Endothelial cell (in vitro differentiated cells): ENCODE results near the gene NSDHL. TPM values are rescaled to one million over a fixed set of nuclear protein-coding genes. Genes with fewer than 3 reads are reported as not detected.
"Not testable (repeated sequence)": the region's sequence is repeated elsewhere in the genome, so short reads cannot be mapped to it uniquely, and the experiment has no call there.

Source experiments
- DNase-seq: peaks from one replicate; pipeline ENCODE4 v3.0.0; 2021; ENCODE audit warnings: low spot score
- H3K27ac Mint-ChIP-seq: one replicate; pipeline ENCODE4 v1.8.0; 2021; ENCODE audit warnings: mixed read lengths, inconsistent platforms; ENCODE audit not compliant: unreplicated experiment
- H3K27me3 Mint-ChIP-seq: one replicate; pipeline ENCODE4 v1.8.0; 2021; ENCODE audit warnings: mild to moderate bottlenecking, moderate library complexity, mixed read lengths, inconsistent platforms; ENCODE audit not compliant: unreplicated experiment
- H3K36me3 Mint-ChIP-seq: one replicate; pipeline ENCODE4 v1.8.0; 2021; ENCODE audit warnings: mild to moderate bottlenecking, low read depth, mixed read lengths, inconsistent platforms; ENCODE audit not compliant: unreplicated experiment
- H3K4me1 Mint-ChIP-seq: one replicate; pipeline ENCODE4 v1.8.0; 2021; ENCODE audit warnings: mild to moderate bottlenecking, mixed read lengths, inconsistent platforms; ENCODE audit not compliant: unreplicated experiment
- H3K4me3 Mint-ChIP-seq: one replicate; pipeline ENCODE4 v1.8.0; 2021; ENCODE audit warnings: mild to moderate bottlenecking, mixed read lengths, inconsistent platforms; ENCODE audit not compliant: unreplicated experiment
- H3K9me3 Mint-ChIP-seq: one replicate; pipeline ENCODE4 v1.8.0; 2021; ENCODE audit warnings: mixed read lengths, inconsistent platforms; ENCODE audit not compliant: unreplicated experiment
- CTCF ChIP-seq: fragments of 200-600 bp; sonication (generic); IDR thresholded peaks from one replicate; pipeline ENCODE4 v1.5.0; 2021; ENCODE audit warnings: antibody characterized with exemption; ENCODE audit not compliant: unreplicated experiment
- total RNA-seq: library from RNA; stranded (reverse); fragmentation: NEBNext Ultra II Directional; extraction: Animal tissue kit (Norgen Biotek cat#: 25700); gene quantifications from one replicate; pipeline ENCODE4 v1.2.1, GENCODE V29; 2021; ENCODE audit not compliant: unreplicated experiment

NSDHL gene
- total RNA-seq, 1 donor from 2014 or later, result 26.5 TPM

DNA sequence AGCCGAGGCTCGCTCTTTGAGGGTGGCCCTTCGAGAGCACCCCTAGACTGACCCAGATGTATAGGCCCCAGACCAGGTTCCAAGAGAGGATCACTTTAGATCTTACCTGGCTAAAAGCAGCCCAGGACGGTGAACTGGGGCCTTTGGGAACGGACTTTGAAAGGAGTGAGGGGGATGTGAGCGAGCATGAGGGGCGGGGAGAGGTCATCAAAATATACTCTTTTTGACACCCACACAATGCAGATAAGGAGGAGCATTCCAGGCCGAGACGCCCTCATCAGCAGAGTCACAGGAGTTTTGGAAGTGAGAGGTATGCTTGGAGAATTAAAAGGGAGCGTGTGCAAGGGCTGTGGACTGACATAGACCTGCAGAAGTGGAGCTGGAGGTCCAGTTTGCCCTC is 528 bp downstream of the NSDHL start:
- no peaks in the 10 kb centered on the region for H3K9me3 Mint-ChIP-seq
- no peak for DNase-seq
- no peak for TF ChIP-seq CTCF

GRCh38 chrX:152832520-152832919 is 1.7 kb downstream of the NSDHL start:
- no peak overlapping the region for H3K27ac Mint-ChIP-seq
- peak overlapping the region; percentile 90 for H3K4me3 Mint-ChIP-seq
- no peak for TF ChIP-seq CTCF
- H3K36me3 Mint-ChIP-seq, result peaks cover 6% of the 10 kb centered on the region
- H3K27me3 Mint-ChIP-seq, result peaks cover 6% of the 10 kb centered on the region
- no peak for DNase-seq
- H3K4me1 Mint-ChIP-seq, result peaks cover 15% of the 10 kb centered on the region
- no peaks in the 10 kb centered on the region for H3K9me3 Mint-ChIP-seq

More for the DNA sequence above, 528 bp downstream of the NSDHL start:
- peaks cover 6% of the 10 kb centered on the region for H3K27me3 Mint-ChIP-seq
- H3K27ac Mint-ChIP-seq, result peak overlapping the region; percentile 77
- H3K4me1 Mint-ChIP-seq, result peaks cover 15% of the 10 kb centered on the region
- H3K4me3 Mint-ChIP-seq, result peak overlapping the region; percentile 98
- H3K36me3 Mint-ChIP-seq, result peaks cover 6% of the 10 kb centered on the region

GRCh38 chrX:152833378-152833777 is 2.5 kb downstream of the NSDHL start:
- no peak overlapping the region for H3K4me3 Mint-ChIP-seq
- no peak for DNase-seq
- no peaks in the 10 kb centered on the region for H3K9me3 Mint-ChIP-seq
- TF ChIP-seq CTCF, result no peak
- no peak overlapping the region for H3K27ac Mint-ChIP-seq
- peaks cover 16% of the 10 kb centered on the region for H3K4me1 Mint-ChIP-seq
- peaks cover 6% of the 10 kb centered on the region for H3K27me3 Mint-ChIP-seq
- H3K36me3 Mint-ChIP-seq, result peaks cover 6% of the 10 kb centered on the region

GRCh38 chrX:152835470-152835869 is 4.6 kb downstream of the NSDHL start:
- not testable (repeated sequence) for H3K27me3 Mint-ChIP-seq, DNase-seq, H3K27ac Mint-ChIP-seq, H3K9me3 Mint-ChIP-seq, H3K36me3 Mint-ChIP-seq, H3K4me3 Mint-ChIP-seq
- H3K4me1 Mint-ChIP-seq, result peaks cover 14% of the 10 kb centered on the region

DNA sequence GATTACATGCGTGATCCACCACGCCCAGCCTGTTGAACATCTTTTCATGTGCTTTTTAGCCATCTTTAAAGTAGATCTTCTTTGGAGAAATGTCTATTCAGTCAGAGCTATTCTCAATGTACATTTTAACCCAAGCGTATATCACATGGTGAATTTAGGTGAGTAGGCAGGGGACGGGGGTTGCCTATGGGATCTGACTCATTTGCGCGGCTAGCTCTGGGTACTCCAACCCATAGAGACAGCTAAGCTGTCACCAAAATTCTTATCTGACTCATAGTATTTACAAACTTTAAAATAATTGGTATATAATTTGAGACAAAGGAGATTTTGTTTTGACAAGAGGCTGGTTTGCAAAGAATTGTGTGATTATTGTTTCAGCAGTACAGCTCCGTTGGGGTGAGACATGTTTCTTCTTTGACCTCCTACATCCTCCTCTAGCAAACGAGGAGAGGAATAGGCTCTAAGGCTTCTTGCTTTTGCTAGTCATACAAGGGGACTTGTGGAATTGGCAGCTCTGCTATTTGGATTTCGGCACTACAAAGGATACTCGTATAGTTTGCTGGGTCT is 12.0 kb downstream of the NSDHL start:
- no peak overlapping the region for H3K27ac Mint-ChIP-seq
- H3K4me3 Mint-ChIP-seq, result no peak overlapping the region
- H3K9me3 Mint-ChIP-seq, result no peaks in the 10 kb centered on the region
- DNase-seq, result no peak
- no peaks in the 10 kb centered on the region for H3K36me3 Mint-ChIP-seq
- peaks cover 1% of the 10 kb centered on the region for H3K27me3 Mint-ChIP-seq
- TF ChIP-seq CTCF, result no peak
- peaks cover 2% of the 10 kb centered on the region for H3K4me1 Mint-ChIP-seq

- H3K9me3 Mint-ChIP-seq, result no peaks in the 10 kb centered on the region
- no peaks in the 10 kb centered on the region for H3K36me3 Mint-ChIP-seq
- H3K4me1 Mint-ChIP-seq, result no peaks in the 10 kb centered on the region
- DNase-seq, result no peak
- peaks cover 1% of the 10 kb centered on the region for H3K27me3 Mint-ChIP-seq
- H3K27ac Mint-ChIP-seq, result no peak overlapping the region
- no peak for TF ChIP-seq CTCF
- no peak overlapping the region for H3K4me3 Mint-ChIP-seq
These were observed 13.0 kb downstream of the NSDHL start for GRCh38 chrX:152843852-152844251.
